Measurements from ENCODE around the gene BCR.

Gene BCR

GRCh38 chr22:23190526-23190925 is 10.2 kb downstream of the BCR start:
- no peak for TF ChIP-seq CTCF (IDR thresholded peaks at IDR 0.05; ENCODE audit: insufficient read depth, low read length, poor library complexity, severe bottlenecking)
- TF ChIP-seq EZH2phosphoT487 (conservative IDR thresholded peaks at IDR 0.05; ENCODE audit: low read length): no peak
- Histone ChIP-seq H3K4me3 (ENCODE audit: insufficient read depth, low read length, poor library complexity, severe bottlenecking) (no peak overlapping the region), H3F3A (ENCODE audit: insufficient read depth) (no peaks in the 10 kb centered on the region), H4K20me1 (ENCODE audit: low read depth, low read length) (no peaks in the 10 kb centered on the region), H3K9me2 (replicated peaks; ENCODE audit: insufficient read depth, low read length) (no peaks in the 10 kb centered on the region), H3K27ac (ENCODE audit: low read depth, low read length) (no peak overlapping the region), H3K4me2 (ENCODE audit: low read depth, low read length, poor library complexity, severe bottlenecking) (no peak overlapping the region), H2AFZ (ENCODE audit: low read depth, low read length, severe bottlenecking) (no peak overlapping the region), H3K36me3 (ENCODE audit: low read length) (no peaks in the 10 kb centered on the region), H3K27me3 (ENCODE audit: low read length) (no peaks in the 10 kb centered on the region), H3K9me3 (ENCODE audit: insufficient read depth, low read length) (no peaks in the 10 kb centered on the region), H3K9ac (ENCODE audit: low read length) (no peak overlapping the region), H3K79me2 (ENCODE audit: insufficient read depth, low read length) (no peaks in the 10 kb centered on the region)

- H4K20me1 ChIP-seq (ENCODE audit: low read depth, low read length): no peaks in the 10 kb centered on the region
- H3K79me2 ChIP-seq (ENCODE audit: insufficient read depth, low read length): no peaks in the 10 kb centered on the region
- H3K36me3 ChIP-seq (ENCODE audit: low read length): no peaks in the 10 kb centered on the region
- no peaks in the 10 kb centered on the region for H3K9me3 ChIP-seq (ENCODE audit: insufficient read depth, low read length)
- H3K4me2 ChIP-seq (ENCODE audit: low read depth, low read length, poor library complexity, severe bottlenecking): no peak overlapping the region
- TF ChIP-seq EZH2phosphoT487 (conservative IDR thresholded peaks at IDR 0.05; ENCODE audit: low read length) (no peak), CTCF (IDR thresholded peaks at IDR 0.05; ENCODE audit: insufficient read depth, low read length, poor library complexity, severe bottlenecking) (no peak)
- no peak overlapping the region for H3K4me3 ChIP-seq (ENCODE audit: insufficient read depth, low read length, poor library complexity, severe bottlenecking)
- H3K27me3 ChIP-seq (ENCODE audit: low read length): no peaks in the 10 kb centered on the region
- H2AFZ ChIP-seq (ENCODE audit: low read depth, low read length, severe bottlenecking): no peak overlapping the region
- no peak overlapping the region for H3K9ac ChIP-seq (ENCODE audit: low read length)
- H3K9me2 ChIP-seq (replicated peaks; ENCODE audit: insufficient read depth, low read length): no peaks in the 10 kb centered on the region
- no peak overlapping the region for H3K27ac ChIP-seq (ENCODE audit: low read depth, low read length)
- no peaks in the 10 kb centered on the region for H3F3A ChIP-seq (ENCODE audit: insufficient read depth)
These were observed 11.8 kb downstream of the BCR start for GRCh38 chr22:23192133-23192532.

GRCh38 chr22:23192558-23192957 is 12.2 kb downstream of the BCR start:
- Histone ChIP-seq H3K27me3 (ENCODE audit: low read length) (no peaks in the 10 kb centered on the region), H3K36me3 (ENCODE audit: low read length) (no peaks in the 10 kb centered on the region), H3K27ac (ENCODE audit: low read depth, low read length) (no peak overlapping the region), H4K20me1 (ENCODE audit: low read depth, low read length) (no peaks in the 10 kb centered on the region), H3K4me3 (ENCODE audit: insufficient read depth, low read length, poor library complexity, severe bottlenecking) (no peak overlapping the region), H3F3A (ENCODE audit: insufficient read depth) (no peaks in the 10 kb centered on the region), H3K4me2 (ENCODE audit: low read depth, low read length, poor library complexity, severe bottlenecking) (no peak overlapping the region), H3K9me2 (replicated peaks; ENCODE audit: insufficient read depth, low read length) (no peaks in the 10 kb centered on the region), H3K9ac (ENCODE audit: low read length) (no peak overlapping the region), H3K79me2 (ENCODE audit: insufficient read depth, low read length) (no peaks in the 10 kb centered on the region), H3K9me3 (ENCODE audit: insufficient read depth, low read length) (no peaks in the 10 kb centered on the region), H2AFZ (ENCODE audit: low read depth, low read length, severe bottlenecking) (no peak overlapping the region)
- TF ChIP-seq EZH2phosphoT487 (conservative IDR thresholded peaks at IDR 0.05; ENCODE audit: low read length) (no peak), CTCF (IDR thresholded peaks at IDR 0.05; ENCODE audit: insufficient read depth, low read length, poor library complexity, severe bottlenecking) (no peak)
